B cell (primary cell): ENCODE data around the gene TWF1. TPM values are rescaled to one million over a fixed set of nuclear protein-coding genes. Genes with fewer than 3 reads are reported as not detected.

Experiments used
- ATAC-seq: fragments of 200-7000 bp; cut with Tn5 transposase; one replicate; pipeline ENCODE4 v1.10.0; 2021; ENCODE audit warnings: low read depth, mild to moderate bottlenecking, moderate number of reproducible peaks, moderate library complexity
- CTCF ChIA-PET: fragments of 350-600 bp; sonication (Branson Sonifier 250); formaldehyde crosslinking; loops from one replicate; lab custom pipeline; 2021; ENCODE audit warnings: antibody characterized with exemption, inconsistent platforms; lab: Charles Lee
- POLR2A ChIA-PET: fragments of 350-600 bp; sonication (Branson Sonifier 250); formaldehyde crosslinking; loops from one replicate; lab custom pipeline; 2021; ENCODE audit warnings: antibody characterized with exemption; lab: Charles Lee
- DNase-seq: peaks from one replicate; pipeline ENCODE4 v3.0.0; 2013
- H2AFZ ChIP-seq: 2 replicates; pipeline ENCODE4 v1.6.1; 2012; ENCODE audit warnings: mild to moderate bottlenecking, low read depth, low read length; ENCODE audit not compliant: insufficient read depth, poor library complexity, severe bottlenecking
- H3K27ac ChIP-seq, 2 donors: 1 replicate in 1 of 2; 2 replicates in 1 of 2; pipeline ENCODE4 v1.5.1; 2012 to 2013; ENCODE audit warnings: low read length in 2 of 2, mild to moderate bottlenecking in 2 of 2, moderate library complexity in 1 of 2
- H3K27me3 ChIP-seq, 4 experiments: fragments of 200-600 bp in 1 of 4; sonication (generic) in 1 of 4; replicated peaks in 1 of 4; 1 replicate in 2 of 4; 2 replicates in 2 of 4; pipeline versions ENCODE4 v1.6.1 to v1.7.0; 2013 to 2016; ENCODE audit warnings: low read length in 3 of 4, mild to moderate bottlenecking in 2 of 4, mixed read lengths in 1 of 4, moderate library complexity in 1 of 4; ENCODE audit not compliant: insufficient read depth in 4 of 4, control insufficient read depth in 3 of 4; ENCODE audit errors: control extremely low read depth in 1 of 4
- H3K36me3 ChIP-seq, 2 experiments: replicated peaks in 1 of 2; 1 replicate in 1 of 2; 2 replicates in 1 of 2; pipeline versions ENCODE4 v1.6.1 to v1.7.1; 2013; ENCODE audit warnings: low read length in 1 of 2; ENCODE audit not compliant: insufficient read depth in 2 of 2, control insufficient read depth in 1 of 2; ENCODE audit errors: control extremely low read depth in 1 of 2, extremely low read depth in 1 of 2
- H3K4me1 ChIP-seq, 2 donors: fragments of 200-600 bp in 1 of 2; sonication (generic) in 1 of 2; 1 replicate in 1 of 2; 2 replicates in 1 of 2; pipeline versions ENCODE4 v1.5.1 to v1.6.1; 2013 to 2017; ENCODE audit warnings: low read length in 2 of 2; ENCODE audit not compliant: control insufficient read depth in 2 of 2, insufficient read depth in 2 of 2
- H3K4me2 ChIP-seq: replicated peaks from 2 replicates; pipeline ENCODE3; 2012; ENCODE audit warnings: mild to moderate bottlenecking, low read depth, low read length; ENCODE audit not compliant: poor library complexity, severe bottlenecking
- H3K4me3 ChIP-seq, 5 experiments: fragments of 200-600 bp in 1 of 5; sonication (generic) in 1 of 5; 1 replicate in 3 of 5; 2 replicates in 2 of 5; pipeline versions ENCODE4 v1.5.1 to v1.7.0; 2011 to 2016; ENCODE audit warnings: low read length in 4 of 5, mild to moderate bottlenecking in 4 of 5, low read depth in 2 of 5, control low read depth in 1 of 5, moderate library complexity in 1 of 5; ENCODE audit not compliant: insufficient read depth in 1 of 5; ENCODE audit errors: control extremely low read depth in 1 of 5, extremely low read depth in 1 of 5
- H3K79me2 ChIP-seq: fragments of 200-600 bp; sonication (generic); one replicate; pipeline ENCODE4 v1.6.0; 2016; ENCODE audit warnings: low read length; ENCODE audit not compliant: control insufficient read depth, insufficient read depth
- H3K9ac ChIP-seq: fragments of 200-600 bp; sonication (generic); 2 replicates; pipeline ENCODE4 v1.6.1; 2017; ENCODE audit warnings: mild to moderate bottlenecking, low read length, moderate library complexity
- H3K9me3 ChIP-seq, 3 donors: one replicate each; pipeline versions ENCODE4 v1.6.1 to v1.7.1; 2013; ENCODE audit warnings: low read length in 2 of 3; ENCODE audit not compliant: control insufficient read depth in 2 of 3, insufficient read depth in 1 of 3; ENCODE audit errors: control extremely low read depth in 1 of 3
- H4K20me1 ChIP-seq: 2 replicates; pipeline ENCODE4 v1.6.0; 2012; ENCODE audit warnings: mild to moderate bottlenecking, low read length; ENCODE audit not compliant: insufficient read depth, control insufficient read depth, poor library complexity, severe bottlenecking
- H3K27ac Mint-ChIP-seq: one replicate; pipeline ENCODE4 v1.8.0; 2021; ENCODE audit warnings: mixed read lengths
- H3K27me3 Mint-ChIP-seq: one replicate; pipeline ENCODE4 v1.8.0; 2021; ENCODE audit warnings: mixed read lengths
- H3K4me1 Mint-ChIP-seq: one replicate; pipeline ENCODE4 v1.8.0; 2021; ENCODE audit warnings: mixed read lengths
- H3K4me3 Mint-ChIP-seq: one replicate; pipeline ENCODE4 v1.8.0; 2021; ENCODE audit warnings: mixed read lengths
- H3K9me3 Mint-ChIP-seq: one replicate; pipeline ENCODE4 v1.8.0; 2022; ENCODE audit warnings: mixed read lengths; ENCODE audit not compliant: insufficient read depth
- EZH2 ChIP-seq: IDR thresholded peaks from 2 replicates; pipeline ENCODE4 v1.6.1; 2012; ENCODE audit warnings: borderline replicate concordance, low read depth, mild to moderate bottlenecking, moderate library complexity, low read length; ENCODE audit not compliant: insufficient read depth, poor library complexity, severe bottlenecking
- WGBS: methylation state at CpG from one replicate; pipeline ENCODE4 v1.1.5; 2013; ENCODE audit warnings: missing lambda C conversion rate; ENCODE audit not compliant: insufficient coverage; 5-methylcytosine and 5-hydroxymethylcytosine counted together
- intact Hi-C: fragments of 100-400 bp; cut with micrococcal nuclease; formaldehyde crosslinking; loops from one replicate; pipeline ENCODE4 v1.10.0; 2022
- polyA plus RNA-seq: library from polyadenylated mRNA; depleted of rRNA; stranded (reverse); fragments of >200 nt; gene quantifications from 2 replicates; pipeline ENCODE4 v1.2.3, GENCODE V29; 2012
- total RNA-seq, 2 donors: library from RNA; stranded (reverse); fragments of 120-200 nt in 1 of 2; gene quantifications; 1 replicate in 1 of 2; 2 replicates in 1 of 2; pipeline versions ENCODE4 v1.2.3 to v1.2.4, GENCODE V29; 2013 to 2022
- TF ChIP-seq, protein P1 (sequence below): fragments of 200-600 bp; IDR thresholded peaks from one replicate; pipeline ENCODE4 v1.8.0; 2022; ENCODE audit warnings: antibody characterized with exemption, mild to moderate bottlenecking

The TWF1 gene
- total and polyA plus RNA-seq, 2 donors (not counting 1 experiment from before 2014, with no cell fraction given): 19.6 to 34.3 TPM

DNA sequence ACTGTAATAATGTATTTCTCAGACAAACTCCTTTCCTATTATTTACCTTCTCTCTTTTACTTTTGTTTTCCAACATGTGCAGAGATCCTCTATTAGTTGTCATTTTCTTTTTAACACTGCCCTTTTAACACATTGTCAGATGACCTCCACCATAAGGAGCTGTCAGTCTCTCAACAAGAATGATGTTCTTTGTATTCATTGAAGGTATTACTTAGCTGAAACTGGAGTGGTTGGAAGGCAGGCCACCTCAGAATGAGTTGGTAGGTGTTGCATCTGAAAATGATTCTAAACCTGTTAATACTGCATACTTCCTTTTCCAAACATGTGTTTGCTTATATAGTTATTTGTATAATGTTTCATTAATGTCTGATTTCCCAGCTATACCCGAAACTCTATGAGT lies 46.6 kb upstream of the TWF1 start:
- intact Hi-C loops: no loop called here
- ATAC-seq: no peak

DNA sequence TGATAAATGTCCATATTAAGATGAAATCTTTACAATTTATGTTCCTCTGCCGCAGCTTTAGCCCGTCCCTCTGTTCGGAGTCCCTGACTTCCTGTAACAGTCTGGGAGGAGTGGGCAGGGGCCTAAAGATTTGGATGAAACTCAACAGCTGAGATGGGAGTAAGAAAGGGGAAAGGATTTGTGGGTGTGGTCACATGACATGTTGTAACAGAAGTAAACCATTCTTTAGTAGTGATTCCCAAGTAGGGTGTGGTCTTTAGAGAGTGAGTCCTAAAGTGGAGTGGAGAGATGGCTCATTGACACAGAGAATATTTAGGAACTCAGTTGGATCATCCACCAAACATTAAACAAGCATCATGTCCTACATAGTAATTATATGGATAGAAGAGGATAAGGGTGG lies 42.7 kb upstream of the TWF1 start:
- CTCF ChIA-PET: no interaction called here
- no peak overlapping the region for H3K4me2 ChIP-seq
- H2AFZ ChIP-seq: no peak overlapping the region
- no peaks in the 10 kb centered on the region for H3K79me2 ChIP-seq
- no peak for TF ChIP-seq EZH2
- TF ChIP-seq, protein P1, sequence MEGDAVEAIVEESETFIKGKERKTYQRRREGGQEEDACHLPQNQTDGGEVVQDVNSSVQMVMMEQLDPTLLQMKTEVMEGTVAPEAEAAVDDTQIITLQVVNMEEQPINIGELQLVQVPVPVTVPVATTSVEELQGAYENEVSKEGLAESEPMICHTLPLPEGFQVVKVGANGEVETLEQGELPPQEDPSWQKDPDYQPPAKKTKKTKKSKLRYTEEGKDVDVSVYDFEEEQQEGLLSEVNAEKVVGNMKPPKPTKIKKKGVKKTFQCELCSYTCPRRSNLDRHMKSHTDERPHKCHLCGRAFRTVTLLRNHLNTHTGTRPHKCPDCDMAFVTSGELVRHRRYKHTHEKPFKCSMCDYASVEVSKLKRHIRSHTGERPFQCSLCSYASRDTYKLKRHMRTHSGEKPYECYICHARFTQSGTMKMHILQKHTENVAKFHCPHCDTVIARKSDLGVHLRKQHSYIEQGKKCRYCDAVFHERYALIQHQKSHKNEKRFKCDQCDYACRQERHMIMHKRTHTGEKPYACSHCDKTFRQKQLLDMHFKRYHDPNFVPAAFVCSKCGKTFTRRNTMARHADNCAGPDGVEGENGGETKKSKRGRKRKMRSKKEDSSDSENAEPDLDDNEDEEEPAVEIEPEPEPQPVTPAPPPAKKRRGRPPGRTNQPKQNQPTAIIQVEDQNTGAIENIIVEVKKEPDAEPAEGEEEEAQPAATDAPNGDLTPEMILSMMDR: no peak
- POLR2A ChIA-PET: no interaction called here
- H3K27me3 ChIP-seq: no peaks in the 10 kb centered on the region
- DNase-seq (no peak), ATAC-seq (no peak)
- no peaks in the 10 kb centered on the region for H3K36me3 ChIP-seq
- peaks cover 10% of the 10 kb centered on the region for H3K9me3 Mint-ChIP-seq
- H3K4me3 Mint-ChIP-seq: no peak overlapping the region
- H3K27ac Mint-ChIP-seq: no peak overlapping the region
- WGBS: no CpG with 5 or more reads among the region's 3 CpGs
- no peaks in the 10 kb centered on the region for H3K4me1 ChIP-seq
- no peak overlapping the region for H3K4me3 ChIP-seq
- no peak overlapping the region for H3K27ac ChIP-seq
- no peaks in the 10 kb centered on the region for H4K20me1 ChIP-seq
- no peaks in the 10 kb centered on the region for H3K4me1 Mint-ChIP-seq
- H3K27me3 Mint-ChIP-seq: no peaks in the 10 kb centered on the region
- no peaks in the 10 kb centered on the region for H3K9me3 ChIP-seq
- intact Hi-C loops: no loop called here
- H3K9ac ChIP-seq: no peak overlapping the region

More for the DNA sequence above, 46.6 kb upstream of the TWF1 start:
- Histone ChIP-seq H3K79me2 (no peaks in the 10 kb centered on the region), H3K4me1 (no peaks in the 10 kb centered on the region), H3K36me3 (no peaks in the 10 kb centered on the region), H3K9ac (no peak overlapping the region), H3K4me3 (no peak overlapping the region), H3K4me2 (no peak overlapping the region), H3K9me3 (no peaks in the 10 kb centered on the region), H3K27ac (no peak overlapping the region), H4K20me1 (no peaks in the 10 kb centered on the region), H3K27me3 (no peaks in the 10 kb centered on the region), H2AFZ (no peak overlapping the region)
- H3K4me1 Mint-ChIP-seq: no peaks in the 10 kb centered on the region
- DNase-seq: no peak
- H3K4me3 Mint-ChIP-seq: no peak overlapping the region
- no peak overlapping the region for H3K27ac Mint-ChIP-seq
- no CpG with 5 or more reads among the region's 1 CpG for WGBS
- ChIA-PET CTCF (interaction anchor here (1.3 kb wide), 1 partner anchor 23 kb away, joined by 4 read pairs; no protein-coding TSS in a partner anchor), POLR2A (no interaction called here)
- H3K27me3 Mint-ChIP-seq: no peaks in the 10 kb centered on the region
- TF ChIP-seq, protein P1: no peak
- no peak for TF ChIP-seq EZH2
- peaks cover 2% of the 10 kb centered on the region for H3K9me3 Mint-ChIP-seq
